Neural cell (in vitro differentiated cells): Measurements from ENCODE around the gene ANKRD52. TPM values are rescaled to one million over a fixed set of nuclear protein-coding genes. Genes with fewer than 3 reads are reported as not detected.

Experiments
- H2AFZ ChIP-seq: fragments of 200-600, 300-800 bp; sonication (generic), shearing (Covaris generic); 2 replicates; pipeline ENCODE4 v1.6.0; 2014; ENCODE audit warnings: low read depth, mild to moderate bottlenecking, antibody characterized with exemption, low read length, moderate library complexity
- H3F3A ChIP-seq: fragments of 200-600 bp; shearing (Covaris generic); 2 replicates; pipeline ENCODE4 v1.6.1; 2016; ENCODE audit warnings: mild to moderate bottlenecking, moderate library complexity, mixed read lengths, antibody characterized with exemption, low read length; ENCODE audit not compliant: insufficient read depth, poor library complexity, severe bottlenecking
- H3K27ac ChIP-seq: fragments of 200-600, 300-800 bp; sonication (generic), shearing (Covaris generic); 2 replicates; pipeline ENCODE4 v1.5.1; 2014; ENCODE audit warnings: mild to moderate bottlenecking, low read length, moderate library complexity
- H3K27me3 ChIP-seq: fragments of 300-800, 200-600 bp; sonication (generic), shearing (Covaris generic); 2 replicates; pipeline ENCODE4 v1.6.0; 2014; ENCODE audit warnings: mild to moderate bottlenecking, low read depth, low read length, moderate library complexity; ENCODE audit not compliant: insufficient read depth
- H3K36me3 ChIP-seq: fragments of 300-800, 200-600 bp; sonication (generic), shearing (Covaris generic); 2 replicates; pipeline ENCODE4 v1.5.1; 2014; ENCODE audit warnings: mild to moderate bottlenecking, antibody characterized with exemption, low read length, moderate library complexity; ENCODE audit not compliant: insufficient read depth
- H3K4me2 ChIP-seq: fragments of 300-800, 200-600 bp; sonication (generic), shearing (Covaris generic); 2 replicates; pipeline ENCODE4 v1.6.0; 2014; ENCODE audit warnings: mild to moderate bottlenecking, low read length
- H3K4me3 ChIP-seq: fragments of 300-800, 200-600 bp; sonication (generic), shearing (Covaris generic); 2 replicates; pipeline ENCODE4 v1.5.1; 2014; ENCODE audit warnings: mild to moderate bottlenecking, low read length, moderate library complexity
- H3K79me2 ChIP-seq: fragments of 200-600 bp; shearing (Covaris generic); replicated peaks from 2 replicates; pipeline ENCODE4 v1.6.0; 2014; ENCODE audit warnings: mild to moderate bottlenecking, low read length, moderate library complexity; ENCODE audit not compliant: insufficient read depth
- H3K9ac ChIP-seq: fragments of 300-800, 200-600 bp; sonication (generic), shearing (Covaris generic); 2 replicates; pipeline ENCODE4 v1.6.1; 2016; ENCODE audit warnings: mild to moderate bottlenecking, low read length, mixed read lengths
- H3K9me2 ChIP-seq: fragments of 200-600 bp; shearing (Covaris generic); 2 replicates; pipeline ENCODE4 v1.6.1; 2016; ENCODE audit warnings: mild to moderate bottlenecking, low read length, mixed read lengths; ENCODE audit not compliant: insufficient read depth
- H3K9me3 ChIP-seq: fragments of 200-600, 300-800 bp; sonication (generic), shearing (Covaris generic); 2 replicates; pipeline ENCODE4 v1.6.1; 2016; ENCODE audit warnings: mild to moderate bottlenecking, mixed run types, low read length, moderate library complexity, mixed read lengths
- H4K20me1 ChIP-seq: fragments of 200-600 bp; shearing (Covaris generic); 2 replicates; pipeline ENCODE4 v1.6.1; 2016; ENCODE audit warnings: mild to moderate bottlenecking, mixed run types; ENCODE audit not compliant: insufficient read depth
- CTCF ChIP-seq: fragments of 450-650 bp; IDR thresholded peaks from 2 replicates; pipeline ENCODE4 v1.5.1; 2014; ENCODE audit warnings: antibody characterized with exemption, mild to moderate bottlenecking, moderate library complexity; ENCODE audit not compliant: poor library complexity, severe bottlenecking
- EP300 ChIP-seq: fragments of 450-650 bp; conservative IDR thresholded peaks from 2 replicates; pipeline ENCODE4 v1.6.1; 2014; ENCODE audit warnings: antibody characterized with exemption, mild to moderate bottlenecking, moderate library complexity; ENCODE audit not compliant: poor library complexity, severe bottlenecking
- EZH2 ChIP-seq: fragments of 200-600, 300-800 bp; shearing (Covaris generic), sonication (generic); IDR thresholded peaks from 2 replicates; pipeline ENCODE4 v1.6.1; 2014; ENCODE audit warnings: antibody characterized with exemption, low read length, borderline replicate concordance, mild to moderate bottlenecking; ENCODE audit not compliant: insufficient read depth, poor library complexity, severe bottlenecking
- MXI1 ChIP-seq: fragments of 450-650 bp; conservative IDR thresholded peaks from 2 replicates; pipeline ENCODE4 v1.6.1; 2014; ENCODE audit warnings: antibody characterized with exemption, mild to moderate bottlenecking; ENCODE audit not compliant: poor library complexity, severe bottlenecking
- POLR2AphosphoS5 ChIP-seq: IDR thresholded peaks from 2 replicates; pipeline ENCODE4 v1.6.1; 2012
- RAD21 ChIP-seq: fragments of 450-650 bp; conservative IDR thresholded peaks from 2 replicates; pipeline ENCODE4 v1.6.1; 2014; ENCODE audit warnings: antibody characterized with exemption, mild to moderate bottlenecking, moderate library complexity
- REST ChIP-seq: IDR thresholded peaks from 2 replicates; pipeline ENCODE4 v1.6.1; 2012; ENCODE audit warnings: borderline replicate concordance
- SMC3 ChIP-seq: fragments of 450-650 bp; conservative IDR thresholded peaks from 2 replicates; pipeline ENCODE4 v1.6.1; 2014; ENCODE audit warnings: antibody characterized with exemption, mild to moderate bottlenecking, moderate library complexity; ENCODE audit not compliant: poor library complexity
- TAF1 ChIP-seq: IDR thresholded peaks from 2 replicates; pipeline ENCODE4 v1.6.1; 2012; ENCODE audit warnings: low read depth
- polyA plus RNA-seq: library from polyadenylated mRNA; depleted of rRNA; stranded (reverse); fragments of >200 nt; gene quantifications from 2 replicates; pipeline ENCODE4 v1.2.3, GENCODE V29; 2014

ANKRD52 gene
- polyA plus RNA-seq, 1 donor from 2014 or later = 7.3 TPM

- peaks cover 5% of the 10 kb centered on the region for H3F3A ChIP-seq
- no peaks in the 10 kb centered on the region for H3K36me3 ChIP-seq
- H3K27ac ChIP-seq = peak overlapping the region; percentile 99
- peak overlapping the region; percentile 78 for H3K4me3 ChIP-seq
- H3K79me2 ChIP-seq = peaks cover 9% of the 10 kb centered on the region
- H3K27me3 ChIP-seq = no peaks in the 10 kb centered on the region
- peak overlapping the region; percentile 97 for H3K9ac ChIP-seq
- no peaks in the 10 kb centered on the region for H4K20me1 ChIP-seq
- no peaks in the 10 kb centered on the region for H3K9me2 ChIP-seq
- no peak for TF ChIP-seq MXI1
- no peak for TF ChIP-seq TAF1
- no peak for TF ChIP-seq EZH2
- TF ChIP-seq REST = no peak
- H3K4me2 ChIP-seq = peak overlapping the region; percentile 76
- H3K9me3 ChIP-seq = no peaks in the 10 kb centered on the region
- H2AFZ ChIP-seq = peak overlapping the region; percentile 74
These were observed 37.5 kb downstream of the ANKRD52 start for GRCh38 chr12:56220611-56221231.

GRCh38 chr12:56219840-56220239 is 38.3 kb downstream of the ANKRD52 start:
- no peak overlapping the region for H3K4me2 ChIP-seq
- no peak overlapping the region for H2AFZ ChIP-seq
- H3K9ac ChIP-seq = no peak overlapping the region
- H4K20me1 ChIP-seq = no peaks in the 10 kb centered on the region
- TF ChIP-seq POLR2AphosphoS5 (no peak), RAD21 (no peak), SMC3 (no peak), EZH2 (no peak), MXI1 (no peak), REST (no peak), TAF1 (no peak), EP300 (no peak), CTCF (no peak)
- peaks cover 9% of the 10 kb centered on the region for H3K79me2 ChIP-seq
- H3F3A ChIP-seq = peaks cover 5% of the 10 kb centered on the region
- H3K9me3 ChIP-seq = no peaks in the 10 kb centered on the region
- H3K27me3 ChIP-seq = no peaks in the 10 kb centered on the region
- H3K27ac ChIP-seq = no peak overlapping the region
- H3K4me3 ChIP-seq = peak overlapping the region; percentile 78
- H3K9me2 ChIP-seq = no peaks in the 10 kb centered on the region
- no peaks in the 10 kb centered on the region for H3K36me3 ChIP-seq
